Fibroblast of mammary gland (primary cell): Measurements from ENCODE around the gene ZBTB43.
"Not testable (repeated sequence)": the region's sequence is repeated elsewhere in the genome, so short reads cannot be mapped to it uniquely, and the experiment has no call there.

Experiments
- DNase-seq: peaks from one replicate; pipeline ENCODE4 v3.0.0-alpha.2; 2010; ENCODE audit warnings: low read depth
- H3K4me3 ChIP-seq: 2 replicates; pipeline ENCODE4 v1.5.1; 2011; ENCODE audit warnings: low read depth, mild to moderate bottlenecking, low read length, moderate library complexity; ENCODE audit not compliant: control insufficient read depth
- CTCF ChIP-seq: conservative IDR thresholded peaks from 2 replicates; pipeline ENCODE4 v1.5.1; 2011; ENCODE audit warnings: low read depth, low read length, inconsistent platforms; ENCODE audit not compliant: control insufficient read depth, insufficient read depth

ZBTB43 gene

DNA sequence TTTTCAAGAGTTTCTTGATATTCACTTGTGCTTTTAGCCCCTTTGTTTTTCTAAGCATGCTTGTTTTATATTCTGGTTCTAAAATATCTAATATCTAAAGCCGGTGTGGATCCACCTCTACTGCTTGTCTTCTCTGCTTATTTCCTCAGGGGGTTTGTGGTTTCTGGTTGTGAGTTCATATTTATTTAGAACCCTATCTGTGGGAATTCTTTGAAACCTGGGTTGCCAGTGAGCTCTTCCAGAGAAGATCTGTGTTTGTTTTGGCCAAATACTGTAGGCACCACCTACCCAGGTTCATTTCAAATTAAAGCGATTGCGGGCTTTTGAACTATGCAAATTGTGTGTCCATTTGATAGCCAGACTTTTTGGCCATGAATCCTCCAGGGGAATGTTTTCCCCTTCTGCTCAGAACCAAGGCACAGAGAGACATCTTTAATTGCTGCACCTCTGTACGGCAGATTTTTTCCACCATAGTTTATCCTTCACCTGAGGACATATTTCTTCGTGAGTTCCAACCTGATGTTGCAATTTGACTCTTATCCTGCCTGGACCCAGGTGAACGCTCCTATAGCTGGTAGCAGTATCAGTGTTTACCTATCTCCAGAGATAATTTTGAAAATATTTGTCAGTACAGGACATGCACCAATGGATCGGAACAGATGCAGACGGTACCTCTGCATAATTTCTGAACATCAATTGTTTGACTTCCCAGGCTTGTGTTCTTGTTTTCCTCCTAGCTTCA, 2.4 kb upstream of the ZBTB43 start:
- TF ChIP-seq CTCF = no peak
- no peak overlapping the region for H3K4me3 ChIP-seq
- no peak for DNase-seq

DNA sequence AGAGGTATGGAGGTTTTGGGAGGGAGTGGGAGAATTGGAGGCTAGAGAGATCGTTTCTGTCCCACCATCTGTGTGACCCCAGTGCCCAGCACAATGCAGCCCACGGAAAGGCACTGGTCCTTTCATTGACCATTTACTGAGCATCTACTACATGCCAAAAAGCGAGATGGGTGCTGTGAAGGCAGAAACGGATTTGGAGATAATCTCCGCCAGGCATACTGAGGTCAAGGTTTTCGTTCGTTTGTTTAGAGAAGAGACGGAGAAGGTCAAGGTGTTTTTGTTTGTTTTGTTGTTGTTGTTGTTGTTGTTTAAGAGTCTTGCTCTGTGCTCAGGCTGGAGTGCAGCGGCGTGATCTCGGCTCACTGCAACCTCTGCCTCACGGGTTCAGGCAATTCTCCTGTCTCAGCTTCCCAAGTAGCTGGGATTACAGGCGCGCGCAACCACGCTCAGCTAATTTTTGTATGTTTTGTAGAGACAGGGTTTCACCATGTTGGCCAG, 593 bp upstream of the ZBTB43 start:
- DNase-seq = no peak
- no peak for TF ChIP-seq CTCF
- H3K4me3 ChIP-seq = peak overlapping the region; percentile 90

DNA sequence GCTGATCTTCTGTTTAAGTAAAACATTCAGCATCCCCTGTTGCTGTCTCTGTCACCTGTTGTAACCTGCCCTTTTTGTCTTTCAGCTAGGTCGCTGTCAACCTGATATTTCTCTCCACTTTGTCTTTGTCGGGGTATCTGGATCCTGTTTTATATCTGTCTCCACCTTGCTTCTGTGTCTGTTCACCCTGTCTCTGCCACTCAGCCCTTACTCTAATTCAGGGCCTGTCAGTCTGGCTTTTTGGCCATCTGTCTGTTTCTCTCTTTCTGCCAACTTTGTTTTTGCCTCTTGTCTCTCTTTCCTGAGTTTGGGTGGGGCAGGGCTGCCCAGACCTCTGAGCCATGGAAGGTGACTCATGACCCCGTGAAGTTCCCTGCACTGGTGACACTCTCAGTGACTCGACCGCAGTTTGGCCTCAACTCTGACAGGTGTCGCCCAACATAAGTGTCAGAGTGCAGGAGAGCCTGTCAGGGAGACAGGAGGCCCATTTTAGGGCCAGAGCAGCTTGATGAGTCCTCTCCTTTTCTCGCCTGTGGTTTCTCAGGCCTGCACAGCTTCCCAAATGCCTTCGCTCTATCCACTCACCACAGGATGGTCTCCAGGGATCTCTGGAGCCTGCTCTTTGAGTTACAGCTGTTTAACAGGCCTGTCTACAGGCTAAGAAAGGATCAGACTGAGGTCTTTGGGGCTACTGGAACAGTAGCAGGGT, 868 bp downstream of the ZBTB43 start:
- H3K4me3 ChIP-seq = peak overlapping the region; percentile 90
- TF ChIP-seq CTCF = no peak
- DNase-seq = peak; percentile 89

DNA sequence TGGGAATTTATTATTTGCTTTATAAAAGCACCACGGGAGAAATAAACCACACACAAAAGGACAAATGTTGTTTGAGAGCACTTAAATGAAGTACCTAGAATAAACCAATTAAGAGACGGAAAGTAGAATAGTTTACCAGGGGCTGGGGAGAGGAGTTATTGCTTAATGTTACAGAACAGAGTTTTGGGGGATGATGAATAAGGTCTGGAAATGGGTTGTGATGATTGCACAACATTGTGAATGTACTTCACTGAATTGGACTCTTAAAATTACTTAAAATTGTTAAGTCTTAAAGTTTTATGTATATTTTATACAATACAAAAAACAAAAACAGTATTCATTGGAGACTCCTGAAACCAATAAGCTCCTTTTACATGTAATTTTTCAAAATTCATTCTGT, 1.5 kb downstream of the ZBTB43 start:
- TF ChIP-seq CTCF = no peak
- DNase-seq = peak; percentile 75
- peak overlapping the region; percentile 90 for H3K4me3 ChIP-seq

- no peak overlapping the region for H3K4me3 ChIP-seq
- peak; percentile 62 for DNase-seq
- TF ChIP-seq CTCF = no peak
Measured at GRCh38 chr9:126809068-126809467, 4.2 kb downstream of the ZBTB43 start.

DNA sequence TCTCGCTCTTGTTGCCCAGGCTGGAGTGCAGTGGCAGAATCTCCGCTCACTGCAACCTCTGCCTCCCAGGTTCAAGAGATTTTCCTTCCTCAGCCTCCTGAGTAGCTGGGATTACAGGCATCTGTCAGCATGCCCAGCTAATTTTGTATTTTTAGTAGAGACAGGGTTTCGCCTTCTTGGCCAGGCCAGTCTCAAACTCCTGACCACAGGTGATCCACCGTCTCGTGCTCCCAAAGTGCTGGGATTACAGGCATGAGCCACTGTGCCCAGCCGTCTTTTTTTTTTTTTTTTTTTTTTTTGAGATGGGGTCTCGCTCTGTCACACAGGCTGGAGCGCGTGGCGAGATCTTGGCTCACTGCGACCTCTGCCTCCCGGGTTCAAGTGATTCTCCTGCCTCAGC, 5.4 kb downstream of the ZBTB43 start:
- not testable (repeated sequence) for H3K4me3 ChIP-seq, DNase-seq

- no peak for DNase-seq
- no peak for TF ChIP-seq CTCF
- no peak overlapping the region for H3K4me3 ChIP-seq
Measured at GRCh38 chr9:126813072-126813471, 8.2 kb downstream of the ZBTB43 start.
